B cell (primary cell): ENCODE data around the gene STH. TPM values are rescaled to one million over a fixed set of nuclear protein-coding genes. Genes with fewer than 3 reads are reported as not detected.

Experiments used
- ATAC-seq: fragments of 200-7000 bp; cut with Tn5 transposase; one replicate; pipeline ENCODE4 v1.10.0; 2021; ENCODE audit warnings: low read depth, mild to moderate bottlenecking, moderate number of reproducible peaks, moderate library complexity
- CTCF ChIA-PET: fragments of 350-600 bp; sonication (Branson Sonifier 250); formaldehyde crosslinking; loops from one replicate; lab custom pipeline; 2021; ENCODE audit warnings: antibody characterized with exemption, inconsistent platforms; lab: Charles Lee
- POLR2A ChIA-PET: fragments of 350-600 bp; sonication (Branson Sonifier 250); formaldehyde crosslinking; loops from one replicate; lab custom pipeline; 2021; ENCODE audit warnings: antibody characterized with exemption; lab: Charles Lee
- DNase-seq: peaks from one replicate; pipeline ENCODE4 v3.0.0; 2013
- H2AFZ ChIP-seq: 2 replicates; pipeline ENCODE4 v1.6.1; 2012; ENCODE audit warnings: mild to moderate bottlenecking, low read depth, low read length; ENCODE audit not compliant: insufficient read depth, poor library complexity, severe bottlenecking
- H3K27ac ChIP-seq, 2 donors: 1 replicate in 1 of 2; 2 replicates in 1 of 2; pipeline ENCODE4 v1.5.1; 2012 to 2013; ENCODE audit warnings: low read length in 2 of 2, mild to moderate bottlenecking in 2 of 2, moderate library complexity in 1 of 2
- H3K27me3 ChIP-seq, 4 experiments: fragments of 200-600 bp in 1 of 4; sonication (generic) in 1 of 4; replicated peaks in 1 of 4; 1 replicate in 2 of 4; 2 replicates in 2 of 4; pipeline versions ENCODE4 v1.6.1 to v1.7.0; 2013 to 2016; ENCODE audit warnings: low read length in 3 of 4, mild to moderate bottlenecking in 2 of 4, mixed read lengths in 1 of 4, moderate library complexity in 1 of 4; ENCODE audit not compliant: insufficient read depth in 4 of 4, control insufficient read depth in 3 of 4; ENCODE audit errors: control extremely low read depth in 1 of 4
- H3K36me3 ChIP-seq, 2 experiments: replicated peaks in 1 of 2; 1 replicate in 1 of 2; 2 replicates in 1 of 2; pipeline versions ENCODE4 v1.6.1 to v1.7.1; 2013; ENCODE audit warnings: low read length in 1 of 2; ENCODE audit not compliant: insufficient read depth in 2 of 2, control insufficient read depth in 1 of 2; ENCODE audit errors: control extremely low read depth in 1 of 2, extremely low read depth in 1 of 2
- H3K4me1 ChIP-seq, 2 donors: fragments of 200-600 bp in 1 of 2; sonication (generic) in 1 of 2; 1 replicate in 1 of 2; 2 replicates in 1 of 2; pipeline versions ENCODE4 v1.5.1 to v1.6.1; 2013 to 2017; ENCODE audit warnings: low read length in 2 of 2; ENCODE audit not compliant: control insufficient read depth in 2 of 2, insufficient read depth in 2 of 2
- H3K4me2 ChIP-seq: replicated peaks from 2 replicates; pipeline ENCODE3; 2012; ENCODE audit warnings: mild to moderate bottlenecking, low read depth, low read length; ENCODE audit not compliant: poor library complexity, severe bottlenecking
- H3K4me3 ChIP-seq, 5 experiments: fragments of 200-600 bp in 1 of 5; sonication (generic) in 1 of 5; 1 replicate in 3 of 5; 2 replicates in 2 of 5; pipeline versions ENCODE4 v1.5.1 to v1.7.0; 2011 to 2016; ENCODE audit warnings: low read length in 4 of 5, mild to moderate bottlenecking in 4 of 5, low read depth in 2 of 5, control low read depth in 1 of 5, moderate library complexity in 1 of 5; ENCODE audit not compliant: insufficient read depth in 1 of 5; ENCODE audit errors: control extremely low read depth in 1 of 5, extremely low read depth in 1 of 5
- H3K79me2 ChIP-seq: fragments of 200-600 bp; sonication (generic); one replicate; pipeline ENCODE4 v1.6.0; 2016; ENCODE audit warnings: low read length; ENCODE audit not compliant: control insufficient read depth, insufficient read depth
- H3K9ac ChIP-seq: fragments of 200-600 bp; sonication (generic); 2 replicates; pipeline ENCODE4 v1.6.1; 2017; ENCODE audit warnings: mild to moderate bottlenecking, low read length, moderate library complexity
- H3K9me3 ChIP-seq, 3 donors: one replicate each; pipeline versions ENCODE4 v1.6.1 to v1.7.1; 2013; ENCODE audit warnings: low read length in 2 of 3; ENCODE audit not compliant: control insufficient read depth in 2 of 3, insufficient read depth in 1 of 3; ENCODE audit errors: control extremely low read depth in 1 of 3
- H4K20me1 ChIP-seq: 2 replicates; pipeline ENCODE4 v1.6.0; 2012; ENCODE audit warnings: mild to moderate bottlenecking, low read length; ENCODE audit not compliant: insufficient read depth, control insufficient read depth, poor library complexity, severe bottlenecking
- H3K27ac Mint-ChIP-seq: one replicate; pipeline ENCODE4 v1.8.0; 2021; ENCODE audit warnings: mixed read lengths
- H3K27me3 Mint-ChIP-seq: one replicate; pipeline ENCODE4 v1.8.0; 2021; ENCODE audit warnings: mixed read lengths
- H3K4me1 Mint-ChIP-seq: one replicate; pipeline ENCODE4 v1.8.0; 2021; ENCODE audit warnings: mixed read lengths
- H3K4me3 Mint-ChIP-seq: one replicate; pipeline ENCODE4 v1.8.0; 2021; ENCODE audit warnings: mixed read lengths
- H3K9me3 Mint-ChIP-seq: one replicate; pipeline ENCODE4 v1.8.0; 2022; ENCODE audit warnings: mixed read lengths; ENCODE audit not compliant: insufficient read depth
- CTCF ChIP-seq: fragments of 200-600 bp; IDR thresholded peaks from one replicate; pipeline ENCODE4 v1.8.0; 2022; ENCODE audit warnings: antibody characterized with exemption, mild to moderate bottlenecking
- EZH2 ChIP-seq: IDR thresholded peaks from 2 replicates; pipeline ENCODE4 v1.6.1; 2012; ENCODE audit warnings: borderline replicate concordance, low read depth, mild to moderate bottlenecking, moderate library complexity, low read length; ENCODE audit not compliant: insufficient read depth, poor library complexity, severe bottlenecking
- WGBS: methylation state at CpG from one replicate; pipeline ENCODE4 v1.1.5; 2013; ENCODE audit warnings: missing lambda C conversion rate; ENCODE audit not compliant: insufficient coverage; 5-methylcytosine and 5-hydroxymethylcytosine counted together
- intact Hi-C: fragments of 100-400 bp; cut with micrococcal nuclease; formaldehyde crosslinking; loops from one replicate; pipeline ENCODE4 v1.10.0; 2022
- polyA plus RNA-seq: library from polyadenylated mRNA; depleted of rRNA; stranded (reverse); fragments of >200 nt; gene quantifications from 2 replicates; pipeline ENCODE4 v1.2.3, GENCODE V29; 2012
- total RNA-seq, 2 donors: library from RNA; stranded (reverse); fragments of 120-200 nt in 1 of 2; gene quantifications; 1 replicate in 1 of 2; 2 replicates in 1 of 2; pipeline versions ENCODE4 v1.2.3 to v1.2.4, GENCODE V29; 2013 to 2022

STH gene
- total and polyA plus RNA-seq, 2 donors (not counting 1 experiment from before 2014, with no cell fraction given), result not detected

GRCh38 chr17:46035112-46035818, 36.2 kb downstream of the STH start:
- Histone ChIP-seq H3K9ac (no peak overlapping the region), H3K4me3 (no peak overlapping the region), H3K27me3 (no peaks in the 10 kb centered on the region), H3K79me2 (no peaks in the 10 kb centered on the region), H4K20me1 (no peaks in the 10 kb centered on the region), H3K27ac (peak overlapping the region in 1 of 2 donors; percentile 67), H3K4me2 (no peak overlapping the region), H3K9me3 (no peaks in the 10 kb centered on the region), H3K36me3 (peaks cover 4 to 97% of the 10 kb centered on the region in 2 experiments), H2AFZ (no peak overlapping the region), H3K4me1 (peaks cover 0 to 2% of the 10 kb centered on the region in 2 donors)
- Mint-ChIP-seq H3K27me3 (no peaks in the 10 kb centered on the region), H3K4me1 (peaks cover 3% of the 10 kb centered on the region), H3K4me3 (no peak overlapping the region), H3K27ac (peak overlapping the region; percentile 37), H3K9me3 (no peaks in the 10 kb centered on the region)
- peak; percentile 26 for DNase-seq
- WGBS, result 60% methylated on average over 1 of the region's 3 CpGs
- no peak for ATAC-seq
- intact Hi-C loops, result no loop called here
- POLR2A ChIA-PET, result no interaction called here
- TF ChIP-seq CTCF (no peak), EZH2 (no peak)
- CTCF ChIA-PET, result interaction anchor here (0.7 to 3.1 kb wide), 6 partner anchors 7 to 177 kb away, joined by 3 to 16 read pairs (median 4); no protein-coding TSS in a partner anchor

- WGBS, result 100% methylated on average over 5 of the region's 6 CpGs
- no peak overlapping the region for H3K27ac ChIP-seq
- TF ChIP-seq EZH2 (no peak), CTCF (no peak)
- peaks cover 4 to 98% of the 10 kb centered on the region in 2 experiments for H3K36me3 ChIP-seq
- no peak for ATAC-seq
- Mint-ChIP-seq H3K27me3 (no peaks in the 10 kb centered on the region), H3K4me3 (no peak overlapping the region), H3K27ac (no peak overlapping the region), H3K4me1 (peaks cover 3% of the 10 kb centered on the region), H3K9me3 (no peaks in the 10 kb centered on the region)
- no peak overlapping the region for H3K4me2 ChIP-seq
- intact Hi-C loops, result no loop called here
- no peak for DNase-seq
- no peak overlapping the region for H3K4me3 ChIP-seq
- ChIA-PET POLR2A (interaction anchor here (0.5 kb wide), 1 partner anchor 69 kb away, joined by 7 read pairs; no protein-coding TSS in a partner anchor), CTCF (interaction anchor here (0.7 to 1.1 kb wide), 4 partner anchors 8 to 178 kb away, joined by 3 to 4 read pairs (median 3); no protein-coding TSS in a partner anchor)
- H3K79me2 ChIP-seq, result no peaks in the 10 kb centered on the region
- no peaks in the 10 kb centered on the region for H3K9me3 ChIP-seq
- H3K4me1 ChIP-seq, result no peaks in the 10 kb centered on the region
- H3K9ac ChIP-seq, result no peak overlapping the region
- no peaks in the 10 kb centered on the region for H3K27me3 ChIP-seq
- H4K20me1 ChIP-seq, result no peaks in the 10 kb centered on the region
- H2AFZ ChIP-seq, result no peak overlapping the region
These were observed 37.4 kb downstream of the STH start for GRCh38 chr17:46036491-46036890.
